Thymus (tissue), 11 donors: ENCODE data around the gene GGA3. TPM values are rescaled to one million over a fixed set of nuclear protein-coding genes. Genes with fewer than 3 reads are reported as not detected.
A peak's percentile ranks its signal among the peaks of the same experiment; 100 is the strongest.
"Not testable (repeated sequence)": the region's sequence is repeated elsewhere in the genome, so short reads cannot be mapped to it uniquely, and the experiment has no call there.

Experiments
- DNase-seq, 9 donors: peaks; one replicate each; pipeline ENCODE4 v3.0.0-alpha.2; 2013; ENCODE audit warnings: low spot score in 9 of 9, low read depth in 6 of 9, missing footprints in 1 of 9
- H3K27ac ChIP-seq, 2 donors: one replicate each; pipeline ENCODE4 v1.5.1; 2013; ENCODE audit warnings: control low read depth in 1 of 2, low read depth in 1 of 2, low read length in 1 of 2, mild to moderate bottlenecking in 1 of 2, moderate library complexity in 1 of 2
- H3K27me3 ChIP-seq, 2 donors: one replicate each; pipeline ENCODE4 v1.5.1; 2013; ENCODE audit warnings: low read length in 1 of 2; ENCODE audit not compliant: control insufficient read depth in 2 of 2, insufficient read depth in 1 of 2
- H3K36me3 ChIP-seq, 2 donors: one replicate each; pipeline ENCODE4 v1.5.1; 2013; ENCODE audit warnings: low read length in 1 of 2, mild to moderate bottlenecking in 1 of 2, moderate library complexity in 1 of 2; ENCODE audit not compliant: control insufficient read depth in 2 of 2, insufficient read depth in 2 of 2
- H3K4me1 ChIP-seq, 2 donors: one replicate each; pipeline ENCODE4 v1.5.1; 2013; ENCODE audit warnings: low read length in 2 of 2; ENCODE audit not compliant: control insufficient read depth in 2 of 2, insufficient read depth in 2 of 2
- H3K4me3 ChIP-seq, 2 donors: one replicate each; pipeline ENCODE4 v1.5.1; 2013; ENCODE audit warnings: low read length in 2 of 2, control low read depth in 1 of 2, mild to moderate bottlenecking in 1 of 2
- H3K9me3 ChIP-seq, 2 donors: one replicate each; pipeline ENCODE4 v1.5.1; 2013; ENCODE audit warnings: low read length in 1 of 2, mild to moderate bottlenecking in 1 of 2; ENCODE audit not compliant: control insufficient read depth in 2 of 2, insufficient read depth in 1 of 2
- WGBS: extraction: QIAGEN DNeasy Blood & Tissue Kit; methylation state at CpG from one replicate; pipeline ENCODE4 v1.1.7; 2013; 5-methylcytosine and 5-hydroxymethylcytosine counted together
- polyA plus RNA-seq: library from polyadenylated mRNA; stranded (reverse); fragments of 200-250 nt; gene quantifications from one replicate; pipeline ENCODE4 v1.2.3, GENCODE V29; 2013
- total RNA-seq: library from RNA; stranded (reverse); fragments of 120-200 nt; gene quantifications from one replicate; pipeline ENCODE4 v1.2.4, GENCODE V29; 2013
- donor health status: healthy.

GGA3 gene
- total and polyA plus RNA-seq, 2 donors, result 18.1 to 33.3 TPM

- Histone ChIP-seq H3K4me3 (no peak overlapping the region), H3K27me3 (no peaks in the 10 kb centered on the region), H3K9me3 (no peaks in the 10 kb centered on the region), H3K36me3 (peaks cover 64 to 74% of the 10 kb centered on the region in 2 donors), H3K4me1 (peaks cover 0 to 2% of the 10 kb centered on the region in 2 donors), H3K27ac (no peak overlapping the region)
- WGBS, result 92% methylated on average over 14 of the region's 14 CpGs
- DNase-seq, result no peak
These were observed 36.4 kb downstream of the GGA3 start for GRCh38 chr17:75225016-75225415.

GRCh38 chr17:75219815-75220214 is 41.6 kb downstream of the GGA3 start:
- Histone ChIP-seq H3K36me3 (peaks cover 71 to 78% of the 10 kb centered on the region in 2 donors), H3K4me3 (no peak overlapping the region), H3K27me3 (no peaks in the 10 kb centered on the region), H3K9me3 (no peaks in the 10 kb centered on the region), H3K4me1 (no peaks in the 10 kb centered on the region), H3K27ac (no peak overlapping the region)
- no peak for DNase-seq
- WGBS, result 97% methylated on average over 3 of the region's 3 CpGs

DNA sequence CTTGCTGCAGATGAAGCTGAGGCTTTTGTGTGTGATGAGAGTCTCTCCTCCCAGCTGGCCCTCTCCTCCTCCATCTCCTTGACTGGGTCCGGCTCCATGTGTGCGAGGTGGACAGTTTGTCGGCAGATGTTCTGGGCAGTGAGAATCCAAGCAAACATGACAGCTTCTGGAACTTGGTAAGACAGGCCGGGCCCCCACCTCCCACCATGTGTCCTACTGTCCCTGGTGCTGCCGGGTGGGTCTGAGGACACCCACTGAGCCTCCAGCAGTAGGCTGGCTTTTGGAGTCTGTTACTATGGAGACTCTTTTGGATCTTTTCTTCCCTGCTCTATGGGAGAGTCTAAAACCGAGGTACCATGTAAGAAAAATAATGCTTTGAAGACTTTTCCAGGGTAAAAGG is 43.3 kb downstream of the GGA3 start:
- no peak for DNase-seq
- H3K4me1 ChIP-seq, result no peaks in the 10 kb centered on the region
- no peaks in the 10 kb centered on the region for H3K9me3 ChIP-seq
- WGBS, result 95% methylated on average over 6 of the region's 6 CpGs
- no peaks in the 10 kb centered on the region for H3K27me3 ChIP-seq
- no peak overlapping the region for H3K4me3 ChIP-seq
- H3K36me3 ChIP-seq, result peaks cover 80 to 81% of the 10 kb centered on the region in 2 donors
- no peak overlapping the region for H3K27ac ChIP-seq

DNA sequence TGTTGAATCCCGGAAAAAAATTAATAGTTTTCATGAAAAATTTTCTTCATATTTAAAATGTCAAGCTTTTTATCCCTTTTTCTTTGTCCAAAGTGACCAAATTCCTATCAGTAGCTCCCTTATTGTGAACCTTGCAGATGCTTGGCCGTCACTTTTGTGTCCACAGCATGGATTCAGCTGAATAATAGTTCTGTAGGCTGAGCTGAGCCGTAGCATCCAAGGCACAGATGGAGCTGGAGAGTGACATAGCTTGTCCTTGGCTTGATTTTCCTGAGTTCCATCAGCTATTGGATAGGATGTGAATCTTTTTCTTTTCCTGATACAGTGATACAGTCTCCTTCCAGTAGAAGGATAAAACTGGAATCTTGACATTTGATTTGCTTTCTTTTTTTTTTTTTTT is 52.3 kb downstream of the GGA3 start:
- Histone ChIP-seq H3K27me3 (no peaks in the 10 kb centered on the region), H3K9me3 (peaks cover 0 to 3% of the 10 kb centered on the region in 2 donors), H3K36me3 (peaks cover 26 to 52% of the 10 kb centered on the region in 2 donors), H3K4me1 (peaks cover 10 to 12% of the 10 kb centered on the region in 2 donors), H3K27ac (no peak overlapping the region), H3K4me3 (no peak overlapping the region)
- no peak for DNase-seq
- 98% methylated on average over 3 of the region's 3 CpGs for WGBS

DNA sequence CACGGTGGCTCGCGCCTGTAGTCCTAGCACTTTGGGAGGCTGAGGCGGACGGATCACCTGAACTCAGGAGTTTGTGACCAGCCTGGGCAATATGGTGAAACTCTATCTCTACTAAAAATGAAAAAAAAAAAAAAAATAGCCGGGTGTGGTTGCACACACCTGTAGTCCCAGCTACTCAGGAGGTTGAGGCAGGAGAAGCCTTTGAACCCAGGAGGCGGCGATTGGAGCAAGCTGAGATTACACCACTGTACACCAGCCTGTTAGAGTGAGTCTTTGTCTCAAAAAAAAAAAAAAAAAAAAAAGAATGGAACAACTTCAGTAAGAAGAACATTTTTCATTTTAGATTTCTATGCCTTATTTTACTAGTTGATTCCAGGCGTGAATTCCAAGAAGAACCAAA is 53.2 kb downstream of the GGA3 start:
- Histone ChIP-seq H3K9me3 (peaks cover 0 to 3% of the 10 kb centered on the region in 2 donors), H3K27ac (no peak overlapping the region), H3K4me1 (peaks cover 10 to 12% of the 10 kb centered on the region in 2 donors), H3K4me3 (no peak overlapping the region), H3K27me3 (no peaks in the 10 kb centered on the region), H3K36me3 (peaks cover 21 to 45% of the 10 kb centered on the region in 2 donors)
- 97% methylated on average over 9 of the region's 9 CpGs for WGBS
- DNase-seq, result no peak

DNA sequence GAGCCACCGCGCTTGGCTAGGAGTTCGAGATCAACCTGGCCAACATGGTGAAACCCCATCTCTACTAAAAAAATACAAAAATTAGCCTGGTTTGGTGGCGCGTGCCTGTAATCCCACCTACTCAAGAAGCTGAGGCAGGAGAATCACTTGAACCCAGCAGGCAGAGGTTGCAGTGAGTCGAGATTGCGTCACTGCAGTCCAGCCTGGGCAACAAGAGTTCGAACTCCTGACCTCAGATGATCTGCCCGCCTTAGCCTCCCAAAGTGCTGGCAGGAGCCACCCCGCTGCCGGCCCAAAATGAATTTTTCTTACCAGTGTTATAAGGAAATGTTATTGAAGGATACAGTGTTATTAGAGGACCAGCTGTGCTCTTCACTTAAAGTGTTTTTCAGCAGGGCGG is 53.6 kb downstream of the GGA3 start:
- Histone ChIP-seq H3K27ac (no peak overlapping the region), H3K4me3 (no peak overlapping the region), H3K9me3 (peaks cover 0 to 3% of the 10 kb centered on the region in 2 donors), H3K4me1 (peaks cover 10 to 12% of the 10 kb centered on the region in 2 donors), H3K36me3 (peaks cover 18 to 41% of the 10 kb centered on the region in 2 donors), H3K27me3 (no peaks in the 10 kb centered on the region)
- WGBS, result 89% methylated on average over 12 of the region's 12 CpGs
- no peak for DNase-seq

GRCh38 chr17:75207050-75207407 is 54.4 kb downstream of the GGA3 start:
- not testable (repeated sequence) for H3K27me3 ChIP-seq, DNase-seq, H3K4me3 ChIP-seq, H3K9me3 ChIP-seq, H3K27ac ChIP-seq
- peaks cover 10 to 12% of the 10 kb centered on the region in 2 donors for H3K4me1 ChIP-seq
- WGBS, result 97% methylated on average over 8 of the region's 8 CpGs
- peaks cover 11 to 34% of the 10 kb centered on the region in 2 donors for H3K36me3 ChIP-seq

GRCh38 chr17:75205793-75206163 is 55.6 kb downstream of the GGA3 start:
- peaks cover 10 to 12% of the 10 kb centered on the region in 2 donors for H3K4me1 ChIP-seq
- H3K36me3 ChIP-seq, result peaks cover 3 to 22% of the 10 kb centered on the region in 2 donors
- H3K4me3 ChIP-seq, result peak overlapping the region; percentile 61 to 79
- no peaks in the 10 kb centered on the region for H3K27me3 ChIP-seq
- no peak for DNase-seq
- peaks cover 0 to 3% of the 10 kb centered on the region in 2 donors for H3K9me3 ChIP-seq
- WGBS, result under 1% methylated on average over 22 of the region's 22 CpGs
- H3K27ac ChIP-seq, result peak overlapping the region; percentile 94 to 99

GRCh38 chr17:75205037-75205792 is 56.2 kb downstream of the GGA3 start, which contains the start of gene NUP85:
Gene NUP85 (plus strand): TSS chr17:75205679. CDS start chr17:75205762, 83 bp downstream.
- H3K4me3 ChIP-seq, result peak within 1 kb of the TSS; percentile 61 to 79

More at GRCh38 chr17:75205037-75205792, 56.2 kb downstream of the GGA3 start, which contains the start of gene NUP85:
- H3K27ac ChIP-seq, result peak within 1 kb of the TSS; percentile 94 to 99
- H3K4me1 ChIP-seq, result peaks cover 10 to 12% of the 10 kb centered on the region in 2 donors
- WGBS, result under 1% methylated on average over 57 of the region's 57 CpGs
- H3K27me3 ChIP-seq, result no peaks in the 10 kb centered on the region
- peak; percentile 79 to 95 (median 89) for DNase-seq
- peaks cover 0 to 18% of the 10 kb centered on the region in 2 donors for H3K36me3 ChIP-seq
- peaks cover 0 to 3% of the 10 kb centered on the region in 2 donors for H3K9me3 ChIP-seq
